B cell (primary cell): ENCODE data around the gene CUL4B.

ENCODE experiments used
- EZH2 ChIP-seq: IDR thresholded peaks from 2 replicates; pipeline ENCODE4 v1.6.1; 2012; ENCODE audit warnings: borderline replicate concordance, low read depth, mild to moderate bottlenecking, moderate library complexity, low read length; ENCODE audit not compliant: insufficient read depth, poor library complexity, severe bottlenecking
- TF ChIP-seq, protein P1 (sequence below): fragments of 200-600 bp; IDR thresholded peaks from one replicate; pipeline ENCODE4 v1.8.0; 2022; ENCODE audit warnings: antibody characterized with exemption, mild to moderate bottlenecking

DNA sequence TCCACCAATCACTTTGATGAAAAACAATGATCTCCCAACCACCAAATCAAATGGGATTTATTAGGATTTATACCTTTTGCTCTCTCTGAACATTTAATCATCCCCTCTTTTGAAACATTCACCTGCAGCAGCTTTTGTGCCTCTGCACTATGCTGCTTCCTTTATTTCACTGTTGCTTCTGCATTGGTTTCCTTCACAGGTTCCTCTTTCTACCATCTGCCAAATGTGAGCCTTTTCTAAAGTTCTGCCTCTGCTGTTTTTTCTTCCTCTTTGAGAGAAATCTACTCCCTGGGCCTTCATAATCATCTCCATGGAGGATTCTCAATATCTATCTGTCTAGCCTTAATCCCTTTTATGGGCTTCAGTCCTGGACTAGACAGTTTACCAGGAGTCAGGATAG, 24.7 kb downstream of the CUL4B start:
- no peak for TF ChIP-seq EZH2
- TF ChIP-seq, protein P1, sequence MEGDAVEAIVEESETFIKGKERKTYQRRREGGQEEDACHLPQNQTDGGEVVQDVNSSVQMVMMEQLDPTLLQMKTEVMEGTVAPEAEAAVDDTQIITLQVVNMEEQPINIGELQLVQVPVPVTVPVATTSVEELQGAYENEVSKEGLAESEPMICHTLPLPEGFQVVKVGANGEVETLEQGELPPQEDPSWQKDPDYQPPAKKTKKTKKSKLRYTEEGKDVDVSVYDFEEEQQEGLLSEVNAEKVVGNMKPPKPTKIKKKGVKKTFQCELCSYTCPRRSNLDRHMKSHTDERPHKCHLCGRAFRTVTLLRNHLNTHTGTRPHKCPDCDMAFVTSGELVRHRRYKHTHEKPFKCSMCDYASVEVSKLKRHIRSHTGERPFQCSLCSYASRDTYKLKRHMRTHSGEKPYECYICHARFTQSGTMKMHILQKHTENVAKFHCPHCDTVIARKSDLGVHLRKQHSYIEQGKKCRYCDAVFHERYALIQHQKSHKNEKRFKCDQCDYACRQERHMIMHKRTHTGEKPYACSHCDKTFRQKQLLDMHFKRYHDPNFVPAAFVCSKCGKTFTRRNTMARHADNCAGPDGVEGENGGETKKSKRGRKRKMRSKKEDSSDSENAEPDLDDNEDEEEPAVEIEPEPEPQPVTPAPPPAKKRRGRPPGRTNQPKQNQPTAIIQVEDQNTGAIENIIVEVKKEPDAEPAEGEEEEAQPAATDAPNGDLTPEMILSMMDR, result no peak
